Endometrial microvascular endothelial cells (primary cell): ENCODE data around the gene THTPA. TPM values are rescaled to one million over a fixed set of nuclear protein-coding genes. Genes with fewer than 3 reads are reported as not detected.

Experiments used
- in situ Hi-C: cut with HindIII; loops from 2 replicates; pipeline ENCODE4 v1.10.0; 2017; ENCODE audit warnings: low sequenced_read_pairs, low pct_unique_long_range_greater_than_20kb; ENCODE audit errors: inconsistent ontology term
- total RNA-seq: library from RNA; depleted of rRNA; stranded (reverse); fragments of >200 nt; gene quantifications from one replicate; pipeline ENCODE4 v1.2.3, GENCODE V29; 2015; ENCODE audit errors: inconsistent ontology term

Gene THTPA
- total RNA-seq, 1 donor from 2014 or later = 10.6 TPM

DNA sequence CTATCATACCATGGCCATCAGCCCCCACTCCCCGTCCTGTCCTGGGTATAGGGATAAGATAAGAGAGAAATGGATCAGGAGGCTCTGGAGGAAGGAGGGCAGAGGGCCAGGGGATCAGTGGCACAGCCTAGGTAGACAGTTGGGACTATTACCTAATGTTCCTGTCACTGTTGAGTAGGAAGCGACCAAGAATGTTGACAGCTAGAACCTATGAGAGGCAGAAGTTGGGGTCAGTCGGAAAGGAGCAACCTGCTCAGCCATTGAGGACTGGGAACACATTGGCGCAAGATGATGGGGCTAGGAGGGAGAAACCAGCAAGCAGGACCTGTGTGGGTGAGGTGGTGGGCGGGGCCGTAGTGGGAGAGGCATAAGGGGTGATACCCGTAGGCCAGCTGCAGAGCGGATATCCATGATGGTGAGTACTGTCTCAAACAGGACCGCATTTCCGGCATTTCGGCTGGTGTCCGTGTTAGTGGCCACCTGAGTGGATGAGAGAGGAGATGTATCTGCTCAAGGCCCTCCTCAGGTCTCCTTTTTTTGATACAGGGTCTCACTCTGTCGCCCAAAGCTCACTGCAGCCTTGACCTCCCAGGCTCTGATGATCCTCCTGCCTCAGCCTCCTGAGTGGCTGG is 8.2 kb downstream of the THTPA start:
- in situ Hi-C loops = no loop called here

DNA sequence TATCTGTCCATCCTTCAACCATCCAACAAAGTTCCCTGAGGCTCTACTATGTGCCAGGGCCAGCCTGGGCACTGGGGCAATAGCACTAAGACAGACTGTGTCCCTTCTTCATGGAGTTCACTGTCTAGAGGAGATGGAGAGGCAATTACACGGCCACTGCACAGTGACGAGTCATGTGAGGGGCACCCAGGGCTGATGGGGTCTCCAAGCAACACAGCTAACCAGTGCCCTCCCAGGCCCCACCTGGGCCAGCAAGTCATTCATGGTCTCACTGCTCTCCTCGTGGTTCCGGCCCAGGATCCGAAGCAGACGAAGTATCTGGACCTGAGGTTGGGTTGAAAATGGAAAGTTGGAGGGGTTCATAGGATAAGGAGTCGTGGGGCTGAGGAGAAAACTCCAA is 8.8 kb downstream of the THTPA start:
- in situ Hi-C loops = no loop called here

DNA sequence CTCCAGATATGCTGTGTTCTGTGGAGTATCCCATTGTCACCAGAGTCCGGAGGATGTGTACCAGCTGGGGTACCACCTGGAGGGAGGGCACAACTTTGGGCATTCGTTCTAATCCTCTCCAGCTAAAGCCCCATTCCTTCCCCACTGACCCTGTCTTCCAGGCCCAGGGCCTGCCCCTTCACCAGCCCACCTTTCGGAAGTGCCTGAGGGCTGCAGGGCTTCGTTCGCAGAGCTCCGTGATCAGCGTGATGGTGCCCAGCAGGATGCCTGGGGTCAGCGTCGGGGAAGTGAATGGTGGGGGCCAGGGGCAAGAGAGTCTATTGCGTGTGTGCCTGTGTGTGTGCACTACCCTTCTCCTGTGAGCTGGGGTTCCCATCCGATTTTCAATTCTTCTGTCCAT is 9.6 kb downstream of the THTPA start:
- in situ Hi-C loops = no loop called here

DNA sequence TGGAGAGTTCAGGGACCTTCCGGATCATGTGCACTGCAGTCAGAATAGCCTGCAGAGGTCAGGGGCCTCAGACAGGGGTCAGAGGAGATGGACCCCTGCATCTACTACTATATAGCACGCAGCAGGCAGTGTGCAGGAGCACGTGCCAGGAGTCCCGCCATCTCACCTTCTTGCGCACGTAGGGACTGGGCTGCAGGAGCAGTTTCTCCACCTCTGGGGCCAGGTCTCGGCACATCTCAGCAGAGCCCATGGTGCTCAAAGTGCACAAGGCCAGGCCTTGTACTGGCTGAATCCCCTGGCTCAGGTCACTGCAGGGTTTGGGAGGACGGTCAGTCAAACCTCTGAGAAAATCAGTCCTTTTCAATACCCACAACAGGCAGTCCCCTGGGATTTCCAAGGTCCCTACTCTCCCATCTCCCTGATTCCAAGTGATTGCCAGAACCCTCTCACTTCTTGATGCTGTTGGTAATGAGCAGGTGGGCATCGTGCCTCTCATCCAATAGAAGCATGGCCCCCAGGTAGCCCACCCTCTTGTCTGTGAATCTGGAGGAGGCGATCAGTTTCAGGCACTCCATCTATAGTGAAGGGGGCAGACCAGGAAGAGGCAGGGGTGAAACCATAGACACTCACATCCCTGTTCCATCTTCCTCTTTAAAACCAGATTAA is 10.2 kb downstream of the THTPA start:
- in situ Hi-C loops = no loop called here

DNA sequence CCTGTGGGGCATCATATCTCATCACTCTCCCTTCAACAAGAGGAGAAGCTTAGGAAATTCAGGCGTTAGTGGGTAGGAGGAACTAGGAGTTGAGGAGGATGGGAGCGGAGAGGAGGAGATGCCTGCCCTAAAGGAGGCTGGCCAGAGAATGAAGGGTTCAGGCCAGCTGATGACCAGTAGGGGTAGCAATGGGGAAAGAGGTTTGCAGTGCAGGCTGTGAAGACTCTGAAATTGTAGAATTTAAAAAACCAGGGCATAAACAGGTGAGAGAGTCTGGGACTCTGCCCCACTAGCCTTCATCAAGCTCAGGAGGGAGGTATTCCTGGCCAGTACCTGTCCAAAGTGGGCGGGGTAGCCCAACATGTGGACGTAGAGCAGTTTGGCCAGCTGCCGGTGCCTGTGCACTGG is 10.7 kb downstream of the THTPA start:
- in situ Hi-C loops = no loop called here

DNA sequence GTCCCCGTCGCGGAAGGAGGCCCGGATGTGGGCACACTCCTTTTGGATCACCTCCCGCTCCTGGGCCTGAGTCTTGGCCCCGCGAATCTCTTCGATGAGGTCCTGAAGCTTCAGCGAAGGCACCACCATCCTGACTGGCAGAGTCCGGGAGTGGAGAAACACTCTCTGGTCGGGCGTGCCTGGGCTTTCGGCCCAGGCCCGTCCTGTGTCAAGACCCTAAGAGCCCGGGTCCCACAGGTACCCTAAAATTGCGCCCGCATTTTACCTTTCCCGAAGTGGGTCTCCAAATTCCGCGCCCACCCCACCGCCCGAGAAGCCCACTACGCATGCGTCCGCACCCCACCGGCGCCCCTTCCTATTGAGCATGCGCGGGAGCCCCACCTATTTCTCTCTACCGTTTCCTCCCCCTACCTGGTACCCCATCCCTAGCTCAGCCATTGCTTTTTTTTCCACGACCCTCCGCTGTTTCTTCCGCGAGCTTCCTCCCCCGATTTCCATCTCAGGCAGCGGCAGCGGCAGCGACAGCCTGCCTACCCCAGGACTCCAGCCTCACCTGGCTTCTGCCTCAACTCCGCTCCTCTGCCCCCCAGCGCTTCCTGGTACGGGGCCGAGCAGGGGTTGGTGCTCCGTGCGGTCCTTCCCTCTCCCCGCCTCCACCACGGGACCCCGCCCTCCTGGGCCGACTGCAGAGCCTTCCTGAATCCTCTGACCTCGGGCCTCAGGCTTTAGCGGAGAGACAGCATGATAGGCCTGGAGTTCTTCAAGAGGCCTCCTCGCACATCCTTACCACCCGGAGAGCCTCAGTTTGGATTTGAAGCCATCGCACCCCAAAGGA is 11.3 kb downstream of the THTPA start, which contains the start of gene AP1G2:
AP1G2 (minus strand) TSS at position 606 of the 835 bp plus-strand sequence; CDS start at position 129, 477 bp downstream.
- in situ Hi-C loops = no loop called here

DNA sequence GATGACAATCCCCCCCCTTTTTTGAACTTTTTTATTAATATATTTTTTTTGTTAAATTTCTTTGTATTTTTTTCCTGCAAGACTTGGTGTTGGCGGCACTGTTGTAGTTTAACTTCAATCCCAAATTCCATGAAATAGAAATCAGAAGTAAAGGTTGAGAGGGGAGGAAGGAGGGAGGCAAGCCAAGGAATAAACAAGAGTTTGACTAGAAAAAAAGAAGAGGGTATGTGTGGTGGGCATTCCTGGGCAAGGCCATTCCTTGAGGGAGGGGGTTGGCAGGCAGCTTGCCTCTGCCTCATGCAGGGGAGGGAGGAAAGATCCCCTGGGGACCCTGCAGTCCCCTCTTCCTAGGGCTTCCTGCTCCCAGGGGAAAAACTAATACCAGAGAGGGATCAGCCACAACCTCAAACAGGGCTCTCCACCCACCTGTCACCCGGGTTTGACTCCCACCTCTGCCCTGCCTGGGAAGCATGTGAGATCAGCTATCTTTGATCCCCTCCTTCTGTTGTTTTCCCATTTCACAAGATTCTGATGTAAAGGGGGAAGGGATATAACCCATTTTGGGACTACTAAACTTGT is 12.0 kb downstream of the THTPA start:
- in situ Hi-C loops = no loop called here

DNA sequence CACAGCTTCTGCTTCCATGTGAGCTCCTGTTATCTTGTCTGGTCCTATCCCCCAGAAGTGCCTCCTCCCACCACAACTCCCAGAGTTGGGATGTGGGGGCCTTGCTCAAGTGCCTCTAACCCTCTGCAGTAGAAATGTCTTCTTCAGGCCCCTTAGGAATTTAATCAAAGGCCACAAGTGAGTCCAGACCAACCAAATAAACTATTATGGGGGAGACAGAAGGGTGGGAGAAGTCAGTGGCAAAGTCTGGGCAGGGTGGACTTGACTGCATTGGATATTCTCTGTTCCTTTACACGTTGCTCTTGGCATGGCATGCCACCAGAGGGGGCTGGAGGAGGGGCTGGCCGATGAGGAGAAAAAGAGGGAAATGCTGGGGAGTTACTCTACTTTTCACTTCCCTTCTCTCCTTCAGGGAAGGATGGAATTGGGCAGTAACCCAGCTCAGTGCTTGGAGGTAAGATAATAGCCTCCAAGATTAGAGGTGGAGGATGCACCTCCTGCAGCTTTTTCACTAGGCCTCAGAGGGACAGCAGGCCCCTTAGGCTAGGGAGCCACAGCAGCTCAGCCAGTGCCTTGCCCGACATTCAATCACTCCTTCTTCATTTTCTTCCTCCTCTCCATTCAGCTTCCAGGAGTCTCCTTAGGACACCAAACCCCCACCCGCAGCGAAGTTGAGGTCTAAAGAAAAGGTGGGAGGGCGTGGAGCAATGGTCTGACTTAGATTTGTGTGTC is 12.7 kb downstream of the THTPA start:
- in situ Hi-C loops = no loop called here

DNA sequence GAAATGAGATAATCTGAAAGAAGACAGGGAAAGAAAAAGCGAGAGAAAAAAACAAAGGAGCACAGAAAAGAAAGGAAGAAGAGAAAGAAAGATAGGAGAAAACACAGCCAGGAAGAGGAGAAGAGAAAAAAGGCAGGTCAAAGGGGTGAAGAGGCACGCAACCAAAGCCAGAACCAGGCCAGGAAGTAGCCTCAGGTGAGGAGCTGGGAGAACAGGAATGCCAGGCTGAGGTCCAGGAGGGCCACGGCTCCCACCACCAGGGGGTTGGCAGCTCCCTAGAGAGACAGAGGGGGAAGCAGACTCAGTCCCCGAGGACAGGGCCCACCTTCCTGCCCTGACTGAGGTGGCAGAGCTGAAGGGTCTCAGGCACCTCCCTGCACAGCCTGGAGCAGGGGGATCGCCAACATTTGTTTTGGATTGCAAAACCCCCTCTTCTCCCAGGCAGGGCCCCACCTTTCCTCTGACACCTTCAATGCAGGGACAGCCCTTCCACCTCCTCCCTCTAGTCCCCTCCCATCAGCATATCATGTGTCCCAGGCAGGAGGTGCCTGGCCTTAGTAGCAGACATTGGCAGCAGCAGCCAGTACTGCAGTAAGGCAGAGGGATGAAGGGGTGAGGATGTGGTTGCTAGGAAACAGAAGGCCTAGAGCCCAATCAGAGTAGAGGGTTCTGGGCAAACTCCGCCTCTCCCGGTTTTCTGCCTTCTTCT is 13.5 kb downstream of the THTPA start:
- in situ Hi-C loops = no loop called here

DNA sequence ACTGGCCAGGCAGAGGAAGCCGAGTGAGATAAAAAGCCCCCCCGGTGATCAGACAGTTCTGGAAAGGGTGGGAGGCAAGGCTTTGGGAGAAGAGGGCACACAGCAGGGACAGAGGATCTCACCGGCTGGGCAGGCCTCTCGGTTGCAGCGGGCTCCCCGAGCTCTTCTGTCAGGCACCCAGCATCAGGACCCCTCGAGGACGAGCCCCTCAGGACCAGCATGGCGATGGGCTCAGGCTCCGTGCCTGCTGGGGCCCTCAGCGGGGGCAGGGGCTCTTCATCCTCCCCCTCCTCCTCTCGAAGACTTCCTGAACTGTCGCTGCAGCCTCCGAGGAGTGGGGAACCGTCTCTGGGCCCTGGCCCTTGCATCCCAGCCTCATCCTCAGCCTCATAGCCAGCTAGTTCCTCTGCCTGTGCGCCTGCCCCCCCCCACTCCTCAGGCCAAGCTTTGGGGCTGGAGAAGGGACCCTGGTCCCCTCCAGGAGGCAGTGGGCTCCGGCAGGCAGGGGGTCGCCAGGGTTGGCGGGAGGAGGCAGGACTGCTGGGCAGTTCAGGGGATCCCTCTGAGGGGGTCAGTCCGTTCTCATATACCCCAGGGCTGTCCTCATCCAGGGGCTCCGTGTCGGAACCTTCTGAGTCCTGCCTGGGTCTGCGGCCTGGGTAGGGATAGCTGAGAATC is 14.9 kb downstream of the THTPA start:
- in situ Hi-C loops = no loop called here

DNA sequence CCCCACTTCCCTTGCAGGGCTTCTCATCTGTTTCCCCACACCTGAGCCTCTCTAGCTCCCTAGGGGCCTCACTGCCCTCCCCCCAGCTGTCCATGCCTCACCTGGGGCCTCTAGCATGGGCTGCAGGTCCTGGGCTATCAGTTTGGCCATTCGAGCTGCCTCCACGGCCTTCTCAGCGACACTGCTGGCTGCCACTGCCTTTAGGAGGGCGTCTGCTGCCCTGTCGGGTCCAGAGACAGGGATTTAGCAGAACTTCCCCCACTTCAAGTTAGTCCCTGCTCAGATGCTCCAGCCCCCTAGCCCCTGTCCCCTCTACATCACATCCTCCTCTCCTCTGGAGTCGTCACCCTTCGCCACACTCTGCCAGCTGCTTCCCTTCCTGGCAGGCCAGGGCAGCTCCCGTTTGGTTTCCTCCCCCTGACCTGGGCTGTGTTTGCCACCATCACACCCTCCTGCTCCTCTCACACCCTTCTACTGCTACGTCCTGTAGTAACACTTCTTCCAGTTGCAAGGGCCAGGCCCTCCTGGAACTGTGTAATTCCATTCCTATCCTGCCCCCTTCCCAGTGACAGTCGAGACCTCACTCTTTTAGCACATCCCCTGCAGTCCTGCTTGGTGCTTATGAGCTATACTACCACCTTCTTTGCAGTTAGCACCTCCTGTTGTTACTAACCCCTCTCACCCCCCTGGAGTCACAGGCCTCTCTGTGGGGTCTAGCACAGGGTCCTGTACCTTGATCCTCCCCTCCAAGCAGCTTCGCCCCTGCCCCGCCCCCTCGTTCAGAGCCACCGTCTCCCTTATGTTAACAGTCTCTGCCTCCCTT is 15.8 kb downstream of the THTPA start:
- in situ Hi-C loops = no loop called here

DNA sequence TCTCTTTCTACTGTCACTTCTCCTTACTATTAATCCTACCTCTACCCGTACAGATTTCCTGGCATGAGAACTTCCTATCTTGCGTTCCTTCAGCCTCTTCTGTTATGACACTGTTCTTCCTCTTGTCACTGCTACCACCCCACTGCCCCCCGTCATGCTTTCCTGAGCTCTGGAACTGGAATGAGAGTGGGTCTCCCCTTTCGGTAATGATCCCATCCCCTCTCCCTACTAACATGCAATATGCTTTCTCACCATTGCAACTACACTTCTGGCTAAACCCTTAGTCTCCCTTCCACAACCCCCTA is 16.4 kb downstream of the THTPA start:
- in situ Hi-C loops = no loop called here

DNA sequence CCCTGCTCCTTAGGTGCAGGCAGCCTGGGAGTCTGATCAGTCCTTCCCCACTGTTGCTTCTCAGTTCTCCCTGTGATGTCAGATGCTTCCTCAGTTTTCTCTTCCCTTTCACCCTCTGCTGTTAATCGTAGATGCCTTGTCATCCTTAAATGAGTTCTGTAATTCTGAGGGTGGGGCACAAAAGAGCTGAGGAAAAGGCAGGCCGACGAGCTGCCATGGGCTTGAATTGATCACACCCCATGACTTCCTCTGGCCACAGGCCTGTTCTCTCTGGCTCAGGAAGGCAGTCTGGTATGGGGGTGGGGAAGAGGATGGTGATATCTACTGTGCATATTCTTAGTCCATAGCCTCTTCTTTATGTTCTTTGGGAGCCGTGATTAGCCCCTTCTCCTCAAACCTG is 16.8 kb downstream of the THTPA start:
- in situ Hi-C loops = no loop called here

DNA sequence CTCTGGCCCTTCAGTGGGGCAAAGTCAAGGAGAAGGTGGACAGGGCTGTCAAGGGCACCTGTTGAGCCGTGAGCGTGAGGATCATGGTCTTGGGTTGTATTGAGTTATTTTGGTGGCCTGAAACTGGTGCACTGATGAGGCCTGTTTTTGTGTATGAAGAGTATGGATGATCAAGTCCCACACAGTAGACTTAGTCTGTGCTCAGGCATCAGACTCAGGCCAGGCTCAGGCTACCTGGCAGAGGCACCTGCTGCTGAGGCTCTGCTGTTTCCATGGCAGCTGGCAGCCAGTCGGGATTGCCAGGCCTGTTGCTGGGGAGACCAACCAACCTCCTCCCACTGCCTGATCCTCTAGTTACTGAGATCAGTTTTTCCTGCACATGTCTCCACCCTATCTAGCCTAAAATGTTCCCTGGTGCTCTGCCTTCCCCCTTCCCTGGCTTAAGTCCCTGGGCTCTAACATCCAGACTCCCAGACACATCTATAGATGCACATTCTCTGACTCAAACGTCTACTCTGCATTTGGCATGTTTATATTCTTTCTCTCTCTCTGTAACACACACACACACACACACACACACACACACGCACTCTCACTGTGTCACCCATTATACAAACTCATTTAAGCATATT is 17.4 kb downstream of the THTPA start:
- in situ Hi-C loops = no loop called here

DNA sequence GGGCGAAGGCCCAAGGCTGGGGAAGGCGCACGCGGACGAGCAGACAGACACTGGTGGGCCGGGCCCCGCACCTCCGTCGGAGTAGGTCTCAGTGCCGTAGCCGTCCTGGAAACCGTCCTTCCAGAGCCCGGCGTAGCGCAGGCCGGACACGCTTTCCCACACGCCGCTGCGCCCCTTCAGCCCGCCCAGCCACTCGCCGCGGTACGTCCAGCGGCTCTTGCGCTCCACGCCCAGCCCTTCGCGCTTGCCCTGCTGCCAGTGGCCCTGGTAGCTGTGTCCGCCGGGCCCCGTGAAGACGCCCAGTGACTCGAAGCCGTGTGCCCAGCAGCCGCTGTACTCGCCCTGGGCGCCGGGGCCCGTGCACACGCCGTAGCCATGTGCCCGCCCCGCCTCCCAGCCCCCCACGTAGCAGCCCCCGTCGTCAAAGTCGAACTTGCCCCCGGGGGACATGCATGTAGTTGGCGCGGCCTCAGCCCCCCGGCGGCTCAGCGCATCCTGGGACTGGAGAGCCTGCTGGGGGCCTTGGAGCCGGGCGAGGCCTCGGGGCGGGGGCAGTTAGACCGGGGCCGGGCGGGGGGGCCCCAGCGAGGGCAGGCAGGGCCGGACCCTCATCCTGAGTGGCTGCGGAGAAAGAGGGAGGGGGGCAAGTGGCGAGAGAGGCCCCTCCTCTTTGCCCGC is 21.1 kb downstream of the THTPA start:
- in situ Hi-C loops = no loop called here

DNA sequence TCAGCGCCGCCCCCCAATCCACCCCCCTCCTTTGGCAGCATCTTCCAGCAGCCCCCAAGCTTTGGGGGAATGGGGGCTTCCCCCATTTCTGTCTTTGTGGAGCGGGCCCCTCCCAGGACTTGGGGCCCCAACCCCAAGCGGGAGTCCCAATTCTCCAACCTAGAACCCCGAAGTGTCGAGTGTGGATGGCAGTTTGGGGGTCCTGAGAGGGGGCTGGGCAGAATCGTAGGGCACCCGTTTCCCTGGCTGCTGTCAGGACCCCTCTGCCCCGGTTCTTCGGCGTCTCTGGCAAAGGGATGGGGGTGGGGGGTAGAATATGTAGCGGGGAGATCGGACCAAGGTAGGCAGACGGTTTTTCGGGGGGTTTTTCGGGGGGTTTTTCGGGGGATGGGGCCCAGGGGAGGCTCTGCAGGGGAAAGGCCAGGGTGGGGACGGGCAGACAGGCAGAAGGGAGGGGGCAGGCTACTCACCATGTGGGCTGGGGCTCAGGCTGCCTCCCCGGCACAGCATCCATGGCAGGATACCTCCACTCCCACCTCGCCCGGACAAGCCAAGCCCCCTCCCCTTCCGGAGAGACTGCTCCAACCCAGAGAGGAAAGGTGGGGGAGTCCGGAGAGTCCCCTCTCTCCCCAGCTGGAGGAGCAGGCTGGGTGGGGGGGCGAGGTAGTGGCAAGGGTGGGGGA is 21.8 kb downstream of the THTPA start:
- in situ Hi-C loops = no loop called here
